RPMI7951 (cell line): Measurements from ENCODE around the gene LEFTY2. TPM values are rescaled to one million over a fixed set of nuclear protein-coding genes. Genes with fewer than 3 reads are reported as not detected.
"Not testable (repeated sequence)": the region's sequence is repeated elsewhere in the genome, so short reads cannot be mapped to it uniquely, and the experiment has no call there.

Experiments used
- DNase-seq: peaks from one replicate; pipeline ENCODE4 v3.0.0-alpha.2; 2012; ENCODE audit warnings: low read depth
- total RNA-seq: library from RNA; depleted of rRNA; stranded (reverse); fragments of >200 nt; shearing (Covaris generic); gene quantifications from 2 replicates; pipeline ENCODE4 v1.2.3, GENCODE V29; 2014

LEFTY2 gene
- total RNA-seq, 1 experiment from 2014 or later, result not detected

- DNase-seq, result no peak
These were observed 10.5 kb downstream of the LEFTY2 start for GRCh38 chr1:225930566-225930965.

- not testable (repeated sequence) for DNase-seq
These were observed 11.6 kb downstream of the LEFTY2 start for GRCh38 chr1:225929462-225929861.

- no peak for DNase-seq
These were observed 12.5 kb downstream of the LEFTY2 start for GRCh38 chr1:225928186-225929175.

GRCh38 chr1:225926551-225927113 is 14.4 kb downstream of the LEFTY2 start:
- DNase-seq, result no peak

- peak; percentile 92 for DNase-seq
These were observed 17.1 kb downstream of the LEFTY2 start, which contains the start of gene PYCR2 for GRCh38 chr1:225923692-225924555. Gene PYCR2 (minus strand): TSS chr1:225924250. CDS start chr1:225924110, 140 bp downstream.

GRCh38 chr1:225923381-225923691 is 17.7 kb downstream of the LEFTY2 start:
- DNase-seq, result no peak

- peak; percentile 69 for DNase-seq
These were observed 19.0 kb downstream of the LEFTY2 start for GRCh38 chr1:225921734-225922709.

GRCh38 chr1:225919906-225920305 is 21.1 kb downstream of the LEFTY2 start:
- DNase-seq, result peak; percentile 92

- DNase-seq, result no peak
These were observed 22.7 kb downstream of the LEFTY2 start for GRCh38 chr1:225918280-225918679.

- DNase-seq, result peak; percentile 12
These were observed 23.5 kb downstream of the LEFTY2 start for GRCh38 chr1:225917536-225917935.

- DNase-seq, result no peak
These were observed 23.9 kb downstream of the LEFTY2 start for GRCh38 chr1:225917101-225917500.

- no peak for DNase-seq
These were observed 25.5 kb downstream of the LEFTY2 start for GRCh38 chr1:225915538-225915991.

GRCh38 chr1:225914947-225915346 is 26.1 kb downstream of the LEFTY2 start:
- no peak for DNase-seq

- DNase-seq, result no peak
These were observed 26.6 kb downstream of the LEFTY2 start for GRCh38 chr1:225914391-225914790.

- DNase-seq, result no peak
These were observed 29.6 kb downstream of the LEFTY2 start for GRCh38 chr1:225911191-225912130.

GRCh38 chr1:225909477-225909876 is 31.5 kb downstream of the LEFTY2 start:
- DNase-seq, result no peak

GRCh38 chr1:225908773-225909172 is 32.2 kb downstream of the LEFTY2 start:
- no peak for DNase-seq

- no peak for DNase-seq
These were observed 32.9 kb downstream of the LEFTY2 start for GRCh38 chr1:225908013-225908640.

GRCh38 chr1:225907341-225907740 is 33.7 kb downstream of the LEFTY2 start:
- DNase-seq, result no peak
